Activated naive CD4-positive, alpha-beta T cell treated with anti-CD3 and anti-CD28 coated beads, Interleukin-2, amount 50 U/mL, for 16 hours (primary cell): Measurements from ENCODE around the gene PDXP.
A peak's percentile ranks its signal among the peaks of the same experiment; 100 is the strongest.

ENCODE experiments used
- DNase-seq: peaks from one replicate; pipeline ENCODE4 v3.0.0-alpha.2; 2020

The PDXP gene

DNA sequence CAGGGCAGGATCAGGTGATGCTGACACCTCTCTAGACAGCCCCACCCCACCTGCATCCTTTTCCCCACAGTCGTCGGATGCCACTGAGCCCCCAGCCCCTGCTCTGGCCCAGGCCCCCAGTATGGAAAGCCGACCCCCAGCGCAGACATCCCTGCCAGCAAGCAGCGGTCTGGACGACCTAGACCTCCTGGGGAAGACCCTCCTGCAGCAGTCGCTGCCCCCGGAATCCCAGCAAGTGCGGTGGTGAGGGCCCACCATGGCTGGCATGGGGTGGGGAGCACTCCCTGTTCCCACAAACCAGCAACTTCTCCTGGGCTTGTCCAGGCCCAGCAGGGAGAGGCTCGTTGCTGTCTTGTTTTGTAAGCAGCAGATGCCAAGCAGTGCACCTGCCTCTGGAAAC, 28.6 kb upstream of the PDXP start:
- DNase-seq = no peak

DNA sequence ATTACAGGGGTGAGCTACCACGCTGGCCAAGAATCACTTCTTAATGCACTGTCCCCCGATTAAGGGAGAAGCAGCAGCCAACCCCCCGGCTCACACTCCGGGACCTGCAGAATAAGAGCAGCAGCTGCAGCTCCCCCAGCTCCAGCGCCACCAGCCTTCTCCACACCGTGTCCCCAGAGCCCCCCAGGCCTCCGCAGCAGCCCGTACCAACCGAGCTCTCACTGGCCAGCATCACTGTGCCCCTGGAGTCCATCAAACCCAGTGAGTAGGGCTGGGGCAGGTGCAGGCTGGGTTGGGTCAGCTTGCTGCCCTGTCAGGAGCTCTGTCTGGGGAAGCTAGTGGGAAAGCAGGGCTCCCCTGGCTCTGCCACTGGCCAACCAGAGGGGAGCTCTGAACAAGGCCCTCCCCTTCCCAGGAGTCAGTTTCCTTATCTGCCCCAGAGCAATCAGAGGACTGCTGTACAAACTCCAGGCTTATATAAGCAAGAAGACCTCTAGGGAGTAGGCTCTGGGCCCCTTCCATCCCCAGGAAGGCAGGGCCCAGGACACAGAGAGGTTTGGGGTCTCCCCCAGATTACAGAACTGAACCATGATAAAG, 27.6 kb upstream of the PDXP start:
- no peak for DNase-seq

- no peak for DNase-seq
These were observed 26.9 kb upstream of the PDXP start for GRCh38 chr22:37631448-37632173.

DNA sequence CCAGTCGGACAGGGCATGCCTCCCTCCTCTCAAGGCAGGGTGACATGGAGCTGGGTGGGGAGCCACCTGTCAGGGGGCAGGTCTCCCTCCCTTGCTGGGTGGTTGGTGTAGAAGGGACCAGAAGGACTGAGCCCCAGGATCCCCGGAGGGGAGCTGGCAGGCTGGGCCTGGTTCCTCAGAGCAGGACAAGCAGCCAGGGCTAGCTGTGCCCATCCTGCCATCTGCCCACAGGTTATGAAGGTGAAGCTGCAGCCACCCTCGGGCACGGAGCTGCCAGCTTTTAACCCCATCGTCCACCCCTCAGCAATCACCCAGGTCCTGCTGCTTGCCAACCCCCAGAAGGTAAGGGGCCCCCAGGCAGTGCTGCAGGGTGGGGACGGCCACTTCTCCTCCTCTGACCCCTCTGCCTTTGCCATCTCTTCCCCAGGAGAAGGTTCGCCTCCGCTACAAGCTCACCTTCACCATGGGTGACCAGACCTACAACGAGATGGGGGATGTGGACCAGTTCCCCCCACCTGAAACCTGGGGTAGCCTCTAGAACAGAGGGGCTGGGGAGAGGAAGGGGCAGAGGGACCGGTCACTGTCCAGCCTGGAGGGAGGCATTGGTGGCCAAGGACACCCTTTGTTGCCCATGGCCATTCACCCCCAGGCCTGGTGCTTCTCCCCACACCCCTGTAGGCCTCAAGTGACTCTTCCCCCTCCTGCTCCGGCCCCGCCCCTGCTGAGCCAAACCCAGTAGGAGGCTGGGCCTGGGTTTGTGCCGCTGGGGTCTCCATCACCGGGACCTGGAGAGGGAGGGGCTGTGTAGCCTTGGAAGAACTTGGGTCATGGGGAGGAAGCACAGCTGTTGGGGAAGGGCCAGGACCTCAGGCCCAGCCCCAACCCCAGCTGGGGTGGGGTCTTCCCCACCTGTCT, 26.1 kb upstream of the PDXP start:
- DNase-seq = no peak

DNA sequence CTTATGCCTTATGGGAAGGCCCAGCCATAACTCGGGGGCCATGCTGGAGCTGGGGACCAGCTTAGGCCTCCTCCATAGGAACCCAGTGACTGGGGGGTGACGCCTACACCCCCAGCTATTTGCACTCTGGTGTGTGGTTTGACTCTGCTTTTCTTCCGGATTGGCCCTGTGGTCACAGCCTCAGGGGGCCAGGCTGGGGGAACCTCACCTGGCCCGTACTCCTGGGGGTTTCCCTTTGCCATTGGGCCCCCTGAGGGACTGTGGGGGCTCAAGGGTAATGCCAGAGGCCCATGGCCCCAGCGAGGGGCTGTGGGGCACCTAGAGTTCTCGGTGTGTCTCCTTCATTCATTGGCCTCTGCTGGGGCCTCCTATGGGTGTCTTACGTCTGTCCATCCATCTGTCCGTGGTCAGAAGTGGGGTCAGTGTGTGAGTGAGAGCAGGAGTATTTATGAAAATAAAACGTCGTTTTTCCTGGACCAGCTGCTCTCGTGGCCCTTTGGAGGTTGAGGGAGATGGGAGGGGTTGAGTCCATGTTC, 25.4 kb upstream of the PDXP start:
- DNase-seq = no peak

DNA sequence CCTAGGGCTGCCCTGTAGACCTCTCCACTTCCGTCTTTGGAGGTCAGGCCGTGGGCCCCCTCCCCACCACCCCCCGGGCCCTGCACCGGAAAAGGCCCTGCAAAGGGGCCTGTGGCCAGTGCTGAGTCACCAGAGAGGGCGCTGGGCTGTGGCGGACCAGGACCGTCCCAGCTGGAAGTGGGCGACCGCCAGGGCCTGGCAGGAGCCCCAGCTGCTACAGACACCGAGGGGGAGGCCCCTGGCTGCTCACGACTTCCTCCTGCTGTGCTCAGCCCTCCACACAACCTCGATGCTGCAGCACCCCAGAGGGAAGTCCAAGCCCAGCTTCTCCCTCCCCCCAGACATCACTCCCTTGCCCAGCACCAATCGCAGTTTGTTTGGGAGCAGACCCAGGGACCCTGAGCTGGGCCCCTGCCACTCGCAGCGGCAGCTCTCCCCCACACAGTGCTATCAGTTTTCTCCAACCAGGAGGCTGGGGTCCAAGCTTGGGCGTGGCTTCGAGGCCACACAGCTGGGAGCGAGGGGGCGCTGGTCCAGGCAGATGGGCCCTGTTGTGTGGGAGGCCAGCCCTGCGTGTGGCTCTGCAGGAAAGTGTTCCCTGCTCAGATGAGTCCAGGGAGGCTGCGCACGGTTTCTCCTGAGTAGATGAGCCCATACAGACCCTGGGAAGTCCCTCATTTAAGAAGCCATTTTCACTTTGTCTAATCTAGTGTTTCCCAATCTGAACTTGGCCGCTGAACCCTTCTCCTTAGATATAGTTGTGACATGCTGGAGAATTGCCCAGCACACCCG, 24.7 kb upstream of the PDXP start:
- no peak for DNase-seq

GRCh38 chr22:37634417-37634924, 24.1 kb upstream of the PDXP start:
- no peak for DNase-seq

- DNase-seq = no peak
These were observed 23.4 kb upstream of the PDXP start for GRCh38 chr22:37635157-37635556.

DNA sequence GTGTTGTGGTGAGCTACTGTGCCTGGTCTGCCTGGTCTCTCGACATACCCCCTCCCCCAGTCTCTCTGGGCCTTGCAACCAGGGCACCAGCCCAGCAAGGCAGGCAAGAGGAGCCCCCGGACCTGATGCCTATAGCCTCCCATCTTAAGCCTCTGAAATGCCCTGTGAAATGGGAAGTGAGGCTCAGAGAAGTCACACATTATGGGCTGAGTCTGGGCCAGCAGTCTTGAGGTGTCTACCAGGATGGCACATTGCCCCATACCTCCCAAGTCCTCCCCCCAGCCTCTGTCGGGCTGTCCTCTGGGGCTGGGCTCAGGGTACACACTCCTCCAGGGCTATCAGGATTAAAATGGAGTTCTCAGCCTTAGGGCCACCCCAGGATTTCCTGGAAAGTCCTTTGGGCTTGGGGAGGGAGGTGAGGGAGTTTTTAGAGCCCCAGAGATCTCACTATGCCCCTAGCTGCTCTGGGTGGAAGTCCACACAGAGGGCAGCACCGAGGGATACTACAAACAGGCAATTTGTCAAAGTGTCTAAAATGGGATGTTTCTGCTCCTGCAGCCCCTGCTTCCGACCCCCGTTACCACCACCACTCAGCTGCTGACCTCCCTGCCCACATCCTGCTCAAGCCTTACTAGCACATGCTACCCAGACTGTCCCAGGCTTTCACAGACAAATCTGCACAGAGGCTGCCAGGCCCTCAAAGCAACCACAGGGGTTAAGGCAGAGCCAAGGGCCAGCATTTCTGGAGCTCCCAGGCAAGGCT, 22.2 kb upstream of the PDXP start:
- no peak for DNase-seq

DNA sequence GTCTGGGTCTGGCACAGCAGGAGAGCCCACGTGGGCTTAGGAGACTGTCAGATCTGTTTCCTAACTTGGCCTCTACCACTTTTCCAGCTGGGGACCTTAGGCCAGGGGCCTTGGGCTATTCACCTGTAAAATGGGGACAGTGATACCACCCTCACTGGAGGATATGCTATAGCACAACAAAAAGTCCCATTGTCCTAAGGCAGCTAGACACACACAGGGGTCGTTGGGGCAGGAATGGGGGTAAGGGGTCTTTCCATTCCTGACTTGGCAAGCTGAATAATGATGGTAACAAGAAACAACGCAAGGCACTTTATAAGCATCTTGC, 21.6 kb upstream of the PDXP start:
- no peak for DNase-seq

DNA sequence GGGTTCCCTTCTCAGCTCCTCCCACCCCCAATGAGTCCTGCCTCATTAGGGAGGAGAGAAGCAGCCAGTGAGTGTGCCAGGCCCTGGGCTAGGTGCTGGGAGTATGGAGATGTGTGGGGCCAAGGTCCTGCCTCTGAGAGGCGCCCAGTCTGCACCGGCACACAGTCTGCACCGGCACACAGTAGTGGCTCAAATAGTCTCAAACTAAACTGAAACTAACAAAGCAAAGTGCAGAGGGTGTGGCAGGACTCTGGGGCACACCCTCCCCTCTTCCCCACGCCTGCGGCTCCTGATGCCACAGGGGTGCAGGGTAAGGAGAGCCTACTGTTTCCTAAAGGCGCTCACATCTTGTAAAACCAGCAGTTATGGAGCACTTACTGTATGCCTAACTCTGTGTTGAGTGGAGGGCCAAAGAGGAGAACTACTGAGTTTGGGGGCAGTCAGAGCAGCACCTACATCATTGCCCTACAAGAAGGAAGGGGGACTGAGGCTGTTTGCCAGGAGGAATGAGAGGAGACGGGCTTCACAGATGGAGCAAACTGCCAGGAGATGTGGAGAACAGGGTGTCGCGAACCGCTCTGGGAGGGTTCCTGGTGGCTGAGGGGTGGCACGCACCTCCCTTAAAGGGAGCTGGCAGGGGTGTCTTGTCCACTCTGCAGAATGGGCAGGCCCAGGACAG, 20.0 kb upstream of the PDXP start:
- DNase-seq = no peak

DNA sequence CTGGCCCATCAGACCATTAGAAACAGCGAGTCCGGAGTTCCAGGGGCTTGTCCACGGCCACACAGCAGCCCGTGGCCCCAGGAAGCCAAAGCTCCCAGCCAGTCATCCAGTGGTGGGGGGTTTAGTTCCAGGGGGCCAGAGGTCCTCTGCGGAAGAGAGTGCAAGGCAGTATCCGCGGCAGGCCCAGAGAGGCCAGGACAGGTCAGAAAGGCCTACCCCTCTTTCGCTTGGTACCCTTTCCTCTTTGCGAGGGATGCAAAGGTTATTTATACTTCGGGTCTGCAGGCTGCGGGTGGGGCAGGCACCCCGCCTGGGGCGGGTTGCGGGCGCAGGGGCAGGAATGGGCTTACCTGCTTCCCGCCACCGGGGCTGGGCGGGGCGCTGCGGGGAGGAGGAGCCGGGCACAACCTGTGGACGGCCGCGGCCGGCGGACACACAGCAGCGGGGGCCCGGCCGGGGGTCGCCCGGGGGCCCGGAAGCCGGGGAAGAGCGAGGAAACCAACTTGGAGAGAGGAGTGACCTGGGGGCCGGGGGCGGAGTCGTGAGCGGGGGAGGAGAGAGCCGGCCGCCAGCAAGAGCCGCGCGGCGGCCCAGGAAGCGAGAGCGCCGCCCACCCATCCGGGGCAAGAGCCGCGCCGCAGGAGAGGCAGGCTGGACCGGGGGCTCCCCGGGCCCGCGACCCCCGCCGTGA, 19.3 kb upstream of the PDXP start, which contains the start of gene SH3BP1:
TSS of gene SH3BP1 (plus strand) at position 600 of the 691 bp plus-strand sequence. CDS start 119 bp downstream, outside the sequence.
- peak; percentile 62 for DNase-seq

DNA sequence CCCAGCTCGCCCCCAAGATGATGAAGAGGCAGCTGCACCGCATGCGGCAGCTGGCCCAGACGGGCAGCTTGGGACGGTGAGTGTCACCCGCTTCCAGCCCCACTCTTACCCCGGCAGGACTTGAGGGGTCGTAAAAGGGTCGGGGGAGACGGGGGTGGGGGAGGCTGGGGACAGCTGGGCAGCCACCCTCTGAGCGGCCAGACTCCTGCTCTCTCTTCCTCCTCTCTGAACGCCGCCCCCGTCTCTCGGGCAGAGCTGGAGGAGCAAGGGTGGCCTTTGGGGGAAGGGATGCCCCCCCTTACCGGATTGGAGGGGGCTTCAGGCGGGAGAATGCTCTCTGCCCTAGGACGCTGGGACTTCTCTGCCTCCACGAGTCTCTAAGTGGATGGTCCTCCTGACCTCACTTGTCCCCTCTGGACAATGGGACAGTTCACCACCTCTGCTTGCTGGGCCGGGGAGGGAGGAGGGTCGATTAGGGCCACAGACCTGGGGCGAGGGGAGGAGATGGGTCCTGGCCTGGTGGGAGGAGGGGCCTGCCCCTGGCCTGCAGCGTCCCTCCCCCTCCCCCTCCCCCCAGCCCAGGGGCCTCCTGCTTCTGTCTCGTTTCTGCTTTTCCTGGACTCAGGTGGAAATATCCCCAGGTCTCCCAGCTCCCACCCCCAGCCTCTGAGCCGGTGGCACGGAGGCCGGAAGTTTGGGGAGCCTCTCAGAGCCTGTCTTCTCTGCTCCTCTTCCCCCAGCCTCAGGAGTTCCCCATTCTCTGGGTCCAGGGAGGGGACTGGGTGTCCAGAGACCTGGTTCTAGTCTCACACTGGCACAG, 18.5 kb upstream of the PDXP start:
- no peak for DNase-seq

GRCh38 chr22:37640591-37641560, 17.6 kb upstream of the PDXP start:
- DNase-seq = no peak

DNA sequence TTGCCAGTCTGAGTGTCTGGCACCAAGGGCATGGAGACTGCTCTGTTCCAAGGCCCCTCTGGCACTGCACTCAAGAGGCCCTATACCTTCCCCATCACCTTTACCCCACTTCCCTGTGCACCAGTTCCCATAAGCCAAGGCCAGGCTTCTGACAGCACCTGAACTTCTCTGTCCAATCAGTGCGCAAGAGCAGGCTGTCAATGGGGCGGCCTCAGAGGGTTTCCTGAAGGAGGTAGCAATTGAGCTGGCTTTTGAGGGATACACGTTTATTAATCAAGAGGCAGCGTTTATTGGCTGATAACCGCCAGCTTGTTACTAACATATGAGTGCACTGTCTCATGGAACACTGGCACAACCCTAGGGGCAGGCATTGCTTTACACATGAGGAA, 17.0 kb upstream of the PDXP start:
- DNase-seq = no peak

GRCh38 chr22:37643225-37643847, 15.2 kb upstream of the PDXP start:
- DNase-seq = peak; percentile 88

- no peak for DNase-seq
These were observed 11.2 kb upstream of the PDXP start for GRCh38 chr22:37647317-37647716.

- no peak for DNase-seq
These were observed 10.6 kb upstream of the PDXP start for GRCh38 chr22:37647928-37648327.
